Cardiac fibroblast (primary cell): Measurements from ENCODE around the gene SRC.

ENCODE experiments used
- DNase-seq, 2 donors: peaks; one replicate each; pipeline versions ENCODE4 v3.0.0 to v3.0.0-alpha.2; 2010; ENCODE audit warnings: low read depth in 2 of 2
- H3K4me3 ChIP-seq, 2 donors: replicated peaks in 1 of 2; 1 replicate in 1 of 2; 2 replicates in 1 of 2; pipeline ENCODE4 v1.5.1; 2011; ENCODE audit warnings: low read depth in 2 of 2, low read length in 2 of 2, mild to moderate bottlenecking in 2 of 2, moderate library complexity in 1 of 2
- TF ChIP-seq, protein P1 (sequence below): IDR thresholded peaks from one replicate; pipeline ENCODE4 v1.5.1; 2011; ENCODE audit warnings: low read depth, mild to moderate bottlenecking, low read length, inconsistent platforms

SRC gene

DNA sequence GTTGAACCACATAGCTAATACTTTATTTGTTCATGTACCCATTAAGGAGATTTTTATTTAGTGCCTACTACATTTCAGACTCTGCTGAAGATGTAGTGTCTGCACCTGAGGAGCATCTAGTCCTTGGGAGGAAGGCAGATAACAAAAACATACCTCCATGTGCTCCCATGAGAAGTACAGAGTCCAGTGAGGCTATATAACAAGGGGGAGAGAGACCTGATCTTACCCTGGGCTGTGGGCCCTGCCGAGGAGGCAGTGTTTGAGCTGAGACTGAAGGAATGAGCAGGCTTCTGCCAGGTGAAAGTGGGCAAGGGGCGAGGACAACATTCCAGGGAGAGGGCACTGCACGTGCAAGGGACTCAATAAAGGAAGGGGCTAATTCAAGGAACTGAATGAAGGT, 44.4 kb upstream of the SRC start:
- TF ChIP-seq, protein P1, sequence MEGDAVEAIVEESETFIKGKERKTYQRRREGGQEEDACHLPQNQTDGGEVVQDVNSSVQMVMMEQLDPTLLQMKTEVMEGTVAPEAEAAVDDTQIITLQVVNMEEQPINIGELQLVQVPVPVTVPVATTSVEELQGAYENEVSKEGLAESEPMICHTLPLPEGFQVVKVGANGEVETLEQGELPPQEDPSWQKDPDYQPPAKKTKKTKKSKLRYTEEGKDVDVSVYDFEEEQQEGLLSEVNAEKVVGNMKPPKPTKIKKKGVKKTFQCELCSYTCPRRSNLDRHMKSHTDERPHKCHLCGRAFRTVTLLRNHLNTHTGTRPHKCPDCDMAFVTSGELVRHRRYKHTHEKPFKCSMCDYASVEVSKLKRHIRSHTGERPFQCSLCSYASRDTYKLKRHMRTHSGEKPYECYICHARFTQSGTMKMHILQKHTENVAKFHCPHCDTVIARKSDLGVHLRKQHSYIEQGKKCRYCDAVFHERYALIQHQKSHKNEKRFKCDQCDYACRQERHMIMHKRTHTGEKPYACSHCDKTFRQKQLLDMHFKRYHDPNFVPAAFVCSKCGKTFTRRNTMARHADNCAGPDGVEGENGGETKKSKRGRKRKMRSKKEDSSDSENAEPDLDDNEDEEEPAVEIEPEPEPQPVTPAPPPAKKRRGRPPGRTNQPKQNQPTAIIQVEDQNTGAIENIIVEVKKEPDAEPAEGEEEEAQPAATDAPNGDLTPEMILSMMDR: no peak
- DNase-seq: no peak
- H3K4me3 ChIP-seq: no peak overlapping the region

DNA sequence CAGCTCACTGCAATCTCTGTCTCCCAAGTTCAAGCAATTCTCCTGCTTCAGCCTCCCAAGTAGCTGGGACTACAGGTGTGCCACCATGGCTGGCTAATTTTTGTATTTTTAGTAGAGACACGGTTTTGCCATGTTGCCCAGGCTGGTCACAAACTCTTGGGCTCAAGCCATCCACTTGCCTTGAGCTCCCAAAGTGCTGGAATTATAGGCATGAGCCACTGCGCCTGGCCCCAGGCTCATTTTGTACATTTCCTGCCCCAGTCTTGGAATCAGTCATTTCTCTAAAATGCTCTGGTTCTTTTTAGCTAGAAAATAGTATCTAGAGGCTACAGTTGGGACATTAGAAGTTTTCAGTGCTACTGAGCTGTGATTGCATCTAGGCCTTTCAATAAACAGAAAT, 43.0 kb upstream of the SRC start:
- DNase-seq: no peak
- H3K4me3 ChIP-seq: no peak overlapping the region
- TF ChIP-seq, protein P1: no peak

DNA sequence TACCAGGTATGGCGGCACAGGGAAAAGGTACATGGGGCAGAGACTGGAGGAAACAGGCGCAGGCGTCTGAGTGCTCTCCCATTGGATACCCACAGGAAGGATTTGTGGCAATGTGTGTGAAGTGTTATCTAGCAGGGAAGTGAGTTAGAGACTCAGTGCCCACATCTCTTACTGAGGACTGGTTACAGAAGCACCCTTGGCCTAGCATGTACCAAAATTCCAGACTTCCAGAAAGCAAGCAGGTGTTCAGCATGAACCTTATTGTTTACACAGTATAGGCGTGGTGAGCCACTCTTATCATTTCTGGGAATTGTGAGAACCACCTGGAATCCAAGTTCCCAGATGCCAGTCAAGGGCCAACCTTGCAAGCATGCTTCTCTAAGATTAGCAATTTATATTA, 42.3 kb upstream of the SRC start:
- no peak for DNase-seq
- TF ChIP-seq, protein P1: no peak
- H3K4me3 ChIP-seq: no peak overlapping the region

DNA sequence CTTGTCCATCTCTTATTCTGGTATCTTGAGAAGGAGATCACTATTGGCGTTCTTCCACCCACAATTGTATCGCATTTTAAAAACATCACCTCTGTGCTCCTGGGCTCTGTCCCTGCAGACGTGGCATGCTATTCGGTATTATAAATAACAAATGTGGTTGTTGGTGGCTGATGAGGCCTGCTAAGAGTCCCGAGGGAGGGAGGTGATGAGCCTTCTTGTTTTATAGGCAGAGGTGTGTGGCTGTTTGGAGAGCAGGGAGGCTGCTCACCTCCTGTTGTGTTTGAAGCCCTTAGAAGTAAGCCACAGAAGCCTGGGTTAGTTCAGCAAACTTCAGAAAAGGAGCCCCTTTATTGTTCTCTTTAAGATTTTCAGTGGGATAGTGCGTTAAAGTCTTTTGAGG, 40.9 kb upstream of the SRC start:
- no peak for DNase-seq
- H3K4me3 ChIP-seq: no peak overlapping the region
- TF ChIP-seq, protein P1: no peak

DNA sequence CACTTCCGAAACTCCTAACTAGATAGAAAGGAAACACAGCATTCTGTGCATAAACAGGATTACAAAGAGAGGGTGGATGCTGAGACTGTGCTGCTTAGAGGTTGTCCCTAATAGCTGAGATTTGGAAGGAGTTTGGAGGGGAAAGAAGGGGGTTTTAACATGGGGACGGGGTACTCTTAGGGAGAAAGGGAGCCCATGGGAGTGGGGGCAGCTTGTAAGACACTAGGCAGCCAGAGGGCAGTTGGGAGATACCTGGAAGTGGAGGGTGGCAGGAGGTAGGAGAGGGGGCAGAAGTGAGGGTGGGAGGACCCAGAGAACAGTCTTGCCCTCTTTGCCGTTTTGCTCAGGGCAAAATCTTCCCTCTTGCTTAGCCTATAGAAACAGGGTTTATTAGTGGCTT, 40.1 kb upstream of the SRC start:
- TF ChIP-seq, protein P1: no peak
- H3K4me3 ChIP-seq: no peak overlapping the region
- DNase-seq: no peak

DNA sequence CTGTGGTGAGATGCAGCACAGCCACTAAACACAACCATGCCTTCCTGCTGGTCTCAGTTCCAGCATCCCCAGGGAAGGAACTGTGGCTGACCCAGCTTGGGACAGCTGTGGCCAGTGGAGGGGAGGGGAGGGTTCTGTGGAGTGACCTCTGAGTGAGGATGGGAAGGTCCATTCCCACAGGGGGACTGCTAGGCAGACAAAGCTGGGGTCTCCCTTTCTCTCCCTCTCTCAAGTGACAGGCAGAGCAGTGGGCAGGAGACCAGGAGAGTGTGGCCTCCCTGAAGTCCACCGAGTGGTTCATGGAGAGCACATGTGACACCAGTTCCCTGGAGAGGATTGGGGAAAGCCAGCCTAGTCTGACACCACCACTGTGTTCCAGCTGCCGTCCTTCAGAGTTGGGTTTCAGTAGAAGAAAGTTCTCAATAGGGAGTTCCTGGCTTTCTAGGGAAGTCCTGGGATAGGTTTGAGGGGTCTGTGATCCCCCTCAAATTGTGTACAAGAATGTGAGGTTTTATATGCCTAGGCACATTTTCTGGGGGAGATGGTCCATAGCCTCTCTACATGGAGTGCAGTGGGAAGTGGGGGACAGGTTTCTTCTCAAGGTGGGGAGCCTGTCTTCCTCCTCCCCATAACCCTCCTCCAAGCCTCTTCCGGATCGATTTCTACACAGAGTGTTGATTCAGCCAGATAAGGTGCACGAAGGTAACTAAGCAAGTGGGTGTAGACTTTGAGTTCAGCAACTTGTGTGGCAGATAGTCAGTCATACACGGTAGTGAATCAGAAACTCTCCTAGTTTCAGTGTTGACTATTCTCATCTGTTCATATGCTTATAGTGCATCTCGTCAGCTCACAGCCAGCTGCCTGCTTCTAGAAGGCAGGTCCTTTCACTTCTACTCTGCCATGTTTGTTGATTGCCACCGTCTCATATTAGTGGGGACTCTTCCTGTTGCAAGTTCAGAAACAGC, 37.6 kb upstream of the SRC start:
- no peak overlapping the region for H3K4me3 ChIP-seq
- DNase-seq: no peak
- TF ChIP-seq, protein P1: no peak
